ENCODE results near the gene TAF11L4.
"Not testable (repeated sequence)": the region's sequence is repeated elsewhere in the genome, so short reads cannot be mapped to it uniquely, and the experiment has no call there.

Gene TAF11L4

GRCh38 chr5:17521501-17521900 lies at the start of gene TAF11L4:
TSS of gene TAF11L4 (plus strand) at chr5:17521801.
- not testable (repeated sequence) for DNase-seq

- DNase-seq: not testable (repeated sequence)
These were observed 46.5 kb upstream of the TAF11L4 start for GRCh38 chr5:17475064-17475463.

GRCh38 chr5:17477043-17477442 lies 44.6 kb upstream of the TAF11L4 start:
- DNase-seq: no peak

- DNase-seq: no peak
These were observed 43.9 kb upstream of the TAF11L4 start for GRCh38 chr5:17477573-17478265.

GRCh38 chr5:17481378-17481777 lies 40.2 kb upstream of the TAF11L4 start:
- no peak for DNase-seq

- no peak for DNase-seq
These were observed 38.8 kb upstream of the TAF11L4 start for GRCh38 chr5:17482790-17483189.

- not testable (repeated sequence) for DNase-seq
These were observed 35.0 kb upstream of the TAF11L4 start for GRCh38 chr5:17486464-17487173.

- no peak for DNase-seq
These were observed 34.5 kb upstream of the TAF11L4 start for GRCh38 chr5:17487174-17487512.

- not testable (repeated sequence) for DNase-seq
These were observed 30.3 kb upstream of the TAF11L4 start for GRCh38 chr5:17491257-17491656.

GRCh38 chr5:17492770-17493169 lies 28.8 kb upstream of the TAF11L4 start:
- no peak for DNase-seq

GRCh38 chr5:17497446-17497845 lies 24.2 kb upstream of the TAF11L4 start:
- DNase-seq: no peak

GRCh38 chr5:17497931-17498330 lies 23.7 kb upstream of the TAF11L4 start, which contains the start of gene TAF11L2:
TSS of gene TAF11L2 (plus strand) at chr5:17498231.
- not testable (repeated sequence) for DNase-seq

- DNase-seq: no peak
These were observed 9.8 kb upstream of the TAF11L4 start for GRCh38 chr5:17511775-17512325.

GRCh38 chr5:17517526-17517925 lies 4.1 kb upstream of the TAF11L4 start:
- not testable (repeated sequence) for DNase-seq

GRCh38 chr5:17518067-17518466 lies 3.5 kb upstream of the TAF11L4 start, which contains the start of gene TAF11L3:
TSS of gene TAF11L3 (plus strand) at chr5:17518367.
- DNase-seq: not testable (repeated sequence)

- not testable (repeated sequence) for DNase-seq
These were observed 2.1 kb upstream of the TAF11L4 start for GRCh38 chr5:17519508-17519907.

GRCh38 chr5:17524935-17525334 lies 3.3 kb downstream of the TAF11L4 start, which contains the start of gene TAF11L5:
TSS of gene TAF11L5 (plus strand) at chr5:17525235.
- not testable (repeated sequence) for DNase-seq

- DNase-seq: peak; percentile 4
These were observed 4.9 kb downstream of the TAF11L4 start for GRCh38 chr5:17526504-17526903.

GRCh38 chr5:17528369-17528768 lies 6.8 kb downstream of the TAF11L4 start, which contains the start of gene TAF11L6:
TSS of gene TAF11L6 (plus strand) at chr5:17528669.
- DNase-seq: not testable (repeated sequence)
